HCT116 (cell line): Measurements from ENCODE around the gene PLCB4. TPM values are rescaled to one million over a fixed set of nuclear protein-coding genes. Genes with fewer than 3 reads are reported as not detected.

ENCODE experiments used
- ATAC-seq: fragments of 200-7000 bp; cut with Tn5 transposase; 2 replicates; pipeline ENCODE4 v1.9.1; 2020; ENCODE audit warnings: mild to moderate bottlenecking, moderate library complexity
- BruUV-seq: library from RNA; stranded (reverse); fragments of 400-500 nt; replicated peaks from 2 replicates; lab custom pipeline; 2021; lab: Mats Ljungman, UMichigan
- CTCF ChIA-PET: fragments of 300-600 bp; sonication (Branson Sonifier 250); formaldehyde crosslinking; loops from one replicate; lab custom pipeline; 2021; ENCODE audit warnings: antibody characterized with exemption; lab: Charles Lee
- POLR2A ChIA-PET: fragments of 300-600, 350-600 bp; sonication (Branson Sonifier 250); formaldehyde crosslinking; loops from one replicate; lab custom pipeline; 2021; ENCODE audit warnings: antibody characterized with exemption; lab: Charles Lee
- RAD21 ChIA-PET, 2 experiments: fragments of 300-600 bp; sonication (Branson Sonifier 250); formaldehyde crosslinking; loops; one replicate each; lab custom pipeline; 2023; ENCODE audit warnings: low total read pairs in 2 of 2; ENCODE audit not compliant: uncharacterized antibody in 2 of 2, unreplicated experiment in 2 of 2, low non-redundant PET in 1 of 2; lab: Charles Lee
- DNase-seq: peaks from one replicate; pipeline ENCODE4 v3.0.0-alpha.2; 2010; ENCODE audit warnings: low read depth, low spot score
- H2AFZ ChIP-seq: fragments of 200-600 bp; shearing (Covaris generic), sonication (generic); 2 replicates; pipeline ENCODE4 v1.6.1; 2017; ENCODE audit warnings: low read depth, mixed run types, mixed read lengths, antibody characterized with exemption, low read length; ENCODE audit not compliant: poor library complexity, severe bottlenecking
- H3K27ac ChIP-seq: 2 replicates; pipeline ENCODE4 v1.5.1; 2012; ENCODE audit warnings: low read depth, low read length
- H3K27me3 ChIP-seq: fragments of 200-600 bp; sonication (generic); 2 replicates; pipeline ENCODE4 v1.6.1; 2016; ENCODE audit warnings: mixed run types, low read length, mixed read lengths; ENCODE audit not compliant: insufficient read depth
- H3K36me3 ChIP-seq, 2 experiments: fragments of 200-500 bp in 1 of 2; fragments of 200-600 bp in 1 of 2; sonication (Bioruptor generic) in 1 of 2; sonication (generic) in 1 of 2; 2 replicates each; pipeline versions ENCODE4 v1.5.1 to v1.6.1; 2014 to 2016; ENCODE audit warnings: low read length in 2 of 2, inconsistent platforms in 1 of 2, mixed read lengths in 1 of 2, mixed run types in 1 of 2; ENCODE audit not compliant: insufficient read depth in 2 of 2, control insufficient read depth in 1 of 2
- H3K4me1 ChIP-seq, 2 experiments: fragments of 200-600 bp in 1 of 2; sonication (generic) in 1 of 2; 2 replicates each; pipeline versions ENCODE4 v1.5.1 to v1.6.1; 2012 to 2017; ENCODE audit warnings: low read length in 2 of 2, inconsistent platforms in 1 of 2, mild to moderate bottlenecking in 1 of 2, mixed read lengths in 1 of 2, mixed run types in 1 of 2, moderate library complexity in 1 of 2; ENCODE audit not compliant: insufficient read depth in 2 of 2, control insufficient read depth in 1 of 2
- H3K4me2 ChIP-seq: fragments of 200-600 bp; sonication (generic); 2 replicates; pipeline ENCODE4 v1.6.1; 2017; ENCODE audit warnings: mixed run types, low read length, mixed read lengths
- H3K4me3 ChIP-seq, 2 experiments: fragments of 200-600 bp in 1 of 2; sonication (generic) in 1 of 2; replicated peaks in 1 of 2; 2 replicates each; pipeline ENCODE4 v1.5.1; 2011 to 2016; ENCODE audit warnings: low read length in 2 of 2, control low read depth in 1 of 2, low read depth in 1 of 2, mild to moderate bottlenecking in 1 of 2, mixed read lengths in 1 of 2, mixed run types in 1 of 2
- H3K79me2 ChIP-seq: fragments of 200-600 bp; sonication (generic); 2 replicates; pipeline ENCODE4 v1.6.1; 2017; ENCODE audit warnings: mild to moderate bottlenecking, mixed run types, low read length, moderate library complexity, mixed read lengths; ENCODE audit not compliant: insufficient read depth
- H3K9ac ChIP-seq: fragments of 200-600 bp; sonication (generic); 2 replicates; pipeline ENCODE4 v1.6.1; 2016; ENCODE audit warnings: low read length, mixed read lengths
- H3K9me2 ChIP-seq: fragments of 200-600 bp; sonication (generic), shearing (Covaris generic); 2 replicates; pipeline ENCODE4 v1.6.1; 2017; ENCODE audit warnings: mixed run types, mild to moderate bottlenecking, moderate library complexity; ENCODE audit not compliant: insufficient read depth
- H3K9me3 ChIP-seq, 2 experiments: fragments of 200-500 bp in 1 of 2; fragments of 200-600 bp in 1 of 2; sonication (Bioruptor generic) in 1 of 2; sonication (generic) in 1 of 2; 2 replicates each; pipeline ENCODE4 v1.6.1; 2014 to 2017; ENCODE audit warnings: low read length in 2 of 2, mixed read lengths in 2 of 2, inconsistent platforms in 1 of 2, low read depth in 1 of 2, mild to moderate bottlenecking in 1 of 2, mixed run types in 1 of 2, moderate library complexity in 1 of 2; ENCODE audit not compliant: control insufficient read depth in 1 of 2, insufficient read depth in 1 of 2
- H4K20me1 ChIP-seq: fragments of 200-600 bp; sonication (generic), shearing (Covaris generic); 2 replicates; pipeline ENCODE4 v1.6.1; 2017; ENCODE audit warnings: mixed run types, mild to moderate bottlenecking, moderate library complexity; ENCODE audit not compliant: insufficient read depth
- CBX3 ChIP-seq: IDR thresholded peaks from 2 replicates; pipeline ENCODE4 v1.6.1; 2012; ENCODE audit warnings: low read depth
- EGR1 ChIP-seq: IDR thresholded peaks from 2 replicates; pipeline ENCODE4 v1.6.1; 2012; ENCODE audit warnings: low read depth
- EZH2 ChIP-seq: fragments of 200-600 bp; sonication (generic); IDR thresholded peaks from 2 replicates; pipeline ENCODE4 v1.6.1; 2017; ENCODE audit warnings: antibody characterized with exemption, mixed run types
- EZH2phosphoT487 ChIP-seq: fragments of 200-600 bp; IDR thresholded peaks from 2 replicates; pipeline ENCODE4 v1.6.1; 2018; ENCODE audit warnings: antibody characterized with exemption, borderline replicate concordance
- POLR2AphosphoS5 ChIP-seq: IDR thresholded peaks from 2 replicates; pipeline ENCODE4 v1.6.1; 2011; ENCODE audit warnings: mild to moderate bottlenecking, low read depth, low read length, moderate library complexity
- SP1 ChIP-seq: IDR thresholded peaks from 2 replicates; pipeline ENCODE4 v1.6.1; 2012; ENCODE audit warnings: low read depth
- SRF ChIP-seq: IDR thresholded peaks from 2 replicates; pipeline ENCODE4 v1.6.1; 2012; ENCODE audit warnings: low read depth
- YY1 ChIP-seq: IDR thresholded peaks from 2 replicates; pipeline ENCODE4 v1.6.1; 2011; ENCODE audit warnings: low read length, low read depth, moderate library complexity, mild to moderate bottlenecking; ENCODE audit not compliant: insufficient replicate concordance; ENCODE audit errors: extremely low read depth
- ZFX ChIP-seq: fragments of 450-650 bp; IDR thresholded peaks from 2 replicates; pipeline ENCODE4 v1.6.1; 2017
- ZNF274 ChIP-seq: fragments of 200-500 bp; sonication (Bioruptor generic); IDR thresholded peaks from 2 replicates; pipeline ENCODE4 v1.6.1; 2014; ENCODE audit warnings: mild to moderate bottlenecking, low read depth, low read length, inconsistent platforms
- intact Hi-C: fragments of 100-400 bp; cut with micrococcal nuclease; formaldehyde crosslinking; loops from 2 replicates; pipeline ENCODE4 v1.10.0; 2022
- total RNA-seq: library from RNA; stranded (reverse); gene quantifications from one replicate; pipeline ENCODE4 v1.2.1, GENCODE V29; 2021; ENCODE audit not compliant: unreplicated experiment
- TF ChIP-seq, protein P1 (sequence below): IDR thresholded peaks from 2 replicates; pipeline ENCODE4 v1.6.1; 2012
- TF ChIP-seq, protein P2 (sequence below): IDR thresholded peaks from 2 replicates; pipeline ENCODE4 v1.6.1; 2012; ENCODE audit warnings: low read depth
- TF ChIP-seq, protein P3 (sequence below), 3 experiments: fragments of 200-600 bp in 1 of 3; sonication (generic) in 1 of 3; IDR thresholded peaks in 2 of 3; conservative IDR thresholded peaks in 1 of 3; 2 replicates each; pipeline ENCODE4 v1.5.1; 2012 to 2017; ENCODE audit warnings: low read depth in 2 of 3, low read length in 2 of 3, antibody characterized with exemption in 1 of 3, borderline replicate concordance in 1 of 3, control low read depth in 1 of 3, mild to moderate bottlenecking in 1 of 3, mixed read lengths in 1 of 3, mixed run types in 1 of 3, moderate library complexity in 1 of 3; ENCODE audit not compliant: insufficient read depth in 1 of 3

Gene PLCB4
- total RNA-seq, 1 experiment from 2014 or later = 2.5 TPM

DNA sequence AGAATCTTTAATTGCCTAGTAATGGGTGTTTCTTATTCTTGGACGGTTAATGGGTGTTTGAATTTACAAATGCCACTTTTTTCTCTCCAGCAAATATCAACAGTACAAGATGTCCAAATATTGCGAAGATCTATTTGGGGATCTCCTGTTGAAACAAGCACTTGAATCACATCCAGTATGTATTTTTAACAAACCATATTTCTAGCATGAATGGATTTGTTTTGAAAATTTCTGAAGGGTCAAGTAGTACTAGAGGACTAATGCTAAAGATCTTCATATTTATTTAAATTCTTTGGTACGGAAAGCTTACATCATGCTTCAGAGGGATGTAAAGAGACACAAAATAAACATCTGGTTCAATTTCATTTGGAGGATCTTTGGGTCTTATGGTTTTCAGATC is 321.6 kb downstream of the PLCB4 start:
- no peak overlapping the region for H2AFZ ChIP-seq
- no peaks in the 10 kb centered on the region for H3K27me3 ChIP-seq
- BruUV-seq = no TSS peak
- H3K27ac ChIP-seq = no peak overlapping the region
- CTCF ChIA-PET = interaction anchor here (3.7 kb wide), 1 partner anchor 537 kb away, joined by 26 read pairs; no protein-coding TSS in a partner anchor
- RAD21 ChIA-PET = no interaction called here
- no peaks in the 10 kb centered on the region for H3K9me3 ChIP-seq
- POLR2A ChIA-PET = no interaction called here
- H3K9me2 ChIP-seq = no peaks in the 10 kb centered on the region
- ATAC-seq (no peak), DNase-seq (no peak)
- H3K4me1 ChIP-seq = no peaks in the 10 kb centered on the region
- TF ChIP-seq EGR1 (no peak), EZH2 (no peak), EZH2phosphoT487 (no peak), SP1 (no peak), ZFX (no peak), POLR2AphosphoS5 (no peak), CBX3 (no peak), ZNF274 (no peak), YY1 (no peak), SRF (no peak)
- TF ChIP-seq, protein P1, sequence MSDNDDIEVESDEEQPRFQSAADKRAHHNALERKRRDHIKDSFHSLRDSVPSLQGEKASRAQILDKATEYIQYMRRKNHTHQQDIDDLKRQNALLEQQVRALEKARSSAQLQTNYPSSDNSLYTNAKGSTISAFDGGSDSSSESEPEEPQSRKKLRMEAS = no peak
- TF ChIP-seq, protein P2, sequence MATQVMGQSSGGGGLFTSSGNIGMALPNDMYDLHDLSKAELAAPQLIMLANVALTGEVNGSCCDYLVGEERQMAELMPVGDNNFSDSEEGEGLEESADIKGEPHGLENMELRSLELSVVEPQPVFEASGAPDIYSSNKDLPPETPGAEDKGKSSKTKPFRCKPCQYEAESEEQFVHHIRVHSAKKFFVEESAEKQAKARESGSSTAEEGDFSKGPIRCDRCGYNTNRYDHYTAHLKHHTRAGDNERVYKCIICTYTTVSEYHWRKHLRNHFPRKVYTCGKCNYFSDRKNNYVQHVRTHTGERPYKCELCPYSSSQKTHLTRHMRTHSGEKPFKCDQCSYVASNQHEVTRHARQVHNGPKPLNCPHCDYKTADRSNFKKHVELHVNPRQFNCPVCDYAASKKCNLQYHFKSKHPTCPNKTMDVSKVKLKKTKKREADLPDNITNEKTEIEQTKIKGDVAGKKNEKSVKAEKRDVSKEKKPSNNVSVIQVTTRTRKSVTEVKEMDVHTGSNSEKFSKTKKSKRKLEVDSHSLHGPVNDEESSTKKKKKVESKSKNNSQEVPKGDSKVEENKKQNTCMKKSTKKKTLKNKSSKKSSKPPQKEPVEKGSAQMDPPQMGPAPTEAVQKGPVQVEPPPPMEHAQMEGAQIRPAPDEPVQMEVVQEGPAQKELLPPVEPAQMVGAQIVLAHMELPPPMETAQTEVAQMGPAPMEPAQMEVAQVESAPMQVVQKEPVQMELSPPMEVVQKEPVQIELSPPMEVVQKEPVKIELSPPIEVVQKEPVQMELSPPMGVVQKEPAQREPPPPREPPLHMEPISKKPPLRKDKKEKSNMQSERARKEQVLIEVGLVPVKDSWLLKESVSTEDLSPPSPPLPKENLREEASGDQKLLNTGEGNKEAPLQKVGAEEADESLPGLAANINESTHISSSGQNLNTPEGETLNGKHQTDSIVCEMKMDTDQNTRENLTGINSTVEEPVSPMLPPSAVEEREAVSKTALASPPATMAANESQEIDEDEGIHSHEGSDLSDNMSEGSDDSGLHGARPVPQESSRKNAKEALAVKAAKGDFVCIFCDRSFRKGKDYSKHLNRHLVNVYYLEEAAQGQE = no peak
- TF ChIP-seq, protein P3, sequence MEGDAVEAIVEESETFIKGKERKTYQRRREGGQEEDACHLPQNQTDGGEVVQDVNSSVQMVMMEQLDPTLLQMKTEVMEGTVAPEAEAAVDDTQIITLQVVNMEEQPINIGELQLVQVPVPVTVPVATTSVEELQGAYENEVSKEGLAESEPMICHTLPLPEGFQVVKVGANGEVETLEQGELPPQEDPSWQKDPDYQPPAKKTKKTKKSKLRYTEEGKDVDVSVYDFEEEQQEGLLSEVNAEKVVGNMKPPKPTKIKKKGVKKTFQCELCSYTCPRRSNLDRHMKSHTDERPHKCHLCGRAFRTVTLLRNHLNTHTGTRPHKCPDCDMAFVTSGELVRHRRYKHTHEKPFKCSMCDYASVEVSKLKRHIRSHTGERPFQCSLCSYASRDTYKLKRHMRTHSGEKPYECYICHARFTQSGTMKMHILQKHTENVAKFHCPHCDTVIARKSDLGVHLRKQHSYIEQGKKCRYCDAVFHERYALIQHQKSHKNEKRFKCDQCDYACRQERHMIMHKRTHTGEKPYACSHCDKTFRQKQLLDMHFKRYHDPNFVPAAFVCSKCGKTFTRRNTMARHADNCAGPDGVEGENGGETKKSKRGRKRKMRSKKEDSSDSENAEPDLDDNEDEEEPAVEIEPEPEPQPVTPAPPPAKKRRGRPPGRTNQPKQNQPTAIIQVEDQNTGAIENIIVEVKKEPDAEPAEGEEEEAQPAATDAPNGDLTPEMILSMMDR (IDR thresholded peaks at IDR 0.05 in 2 of 3, conservative IDR thresholded peaks at IDR 0.05 in 1 of 3; ENCODE audit: borderline replicate concordance in 1 of 3, insufficient read depth in 1 of 3, low read depth in 2 of 3, low read length in 2 of 3) = no peak
- TF ChIP-seq, all 23 proteins: peak for 0
- Histone ChIP-seq H3K4me3 (no peak overlapping the region), H3K36me3 (no peaks in the 10 kb centered on the region), H3K9ac (no peak overlapping the region), H3K79me2 (no peaks in the 10 kb centered on the region), H3K4me2 (no peak overlapping the region), H4K20me1 (no peaks in the 10 kb centered on the region)
- intact Hi-C loops = loop anchor here (10.0 kb wide), 1 partner anchor 536 kb away; no protein-coding TSS in a partner anchor
